GM13977 (cell line): ENCODE data around the gene TNFSF10.

ENCODE experiments used
- DNase-seq: peaks from one replicate; pipeline ENCODE4 v3.0.0; 2012; ENCODE audit warnings: low spot score
- CTCF ChIP-seq: IDR thresholded peaks from 2 replicates; pipeline ENCODE4 v1.5.1; 2012; ENCODE audit warnings: mild to moderate bottlenecking, control low read depth; ENCODE audit not compliant: insufficient read depth; ENCODE audit errors: extremely low read depth, missing control alignments
- in situ Hi-C: fragments of 300-500 bp; cut with MboI; formaldehyde crosslinking; loops from one replicate; pipeline ENCODE4 v1.12.0; 2022; ENCODE audit warnings: low sequenced_read_pairs, low pct_unique_long_range_greater_than_20kb, mixed read lengths, inconsistent platforms; ENCODE audit not compliant: unreplicated experiment

TNFSF10 gene

GRCh38 chr3:172561897-172562640 is 38.8 kb upstream of the TNFSF10 start:
- DNase-seq: no peak
- no peak for TF ChIP-seq CTCF
- in situ Hi-C loops: no loop called here

- DNase-seq: no peak
- no peak for TF ChIP-seq CTCF
- in situ Hi-C loops: no loop called here
Measured at GRCh38 chr3:172560586-172560985, 37.4 kb upstream of the TNFSF10 start.

GRCh38 chr3:172560026-172560425 is 36.8 kb upstream of the TNFSF10 start:
- no peak for TF ChIP-seq CTCF
- no peak for DNase-seq
- in situ Hi-C loops: no loop called here

GRCh38 chr3:172559020-172559419 is 35.8 kb upstream of the TNFSF10 start:
- in situ Hi-C loops: no loop called here
- DNase-seq: no peak
- TF ChIP-seq CTCF: no peak

- no peak for DNase-seq
- no peak for TF ChIP-seq CTCF
- in situ Hi-C loops: no loop called here
Measured at GRCh38 chr3:172557515-172558220, 34.4 kb upstream of the TNFSF10 start.

- TF ChIP-seq CTCF: no peak
- in situ Hi-C loops: no loop called here
- no peak for DNase-seq
Measured at GRCh38 chr3:172553526-172554252, 30.5 kb upstream of the TNFSF10 start.
